Activated CD4-positive, alpha-beta T cell treated with anti-CD3 and anti-CD28 coated beads for 4 hours (primary cell): ENCODE measurements around the gene PPP5C.
"Not testable (repeated sequence)": the region's sequence is repeated elsewhere in the genome, so short reads cannot be mapped to it uniquely, and the experiment has no call there.

ENCODE experiments used
- DNase-seq, 2 donors: peaks; one replicate each; pipeline ENCODE4 v3.0.0-alpha.2; 2020

Gene PPP5C

GRCh38 chr19:46411088-46411924, 64.4 kb downstream of the PPP5C start:
- no peak for DNase-seq

GRCh38 chr19:46411925-46412649, 65.2 kb downstream of the PPP5C start:
- DNase-seq = no peak

- DNase-seq = no peak
Observed at GRCh38 chr19:46412650-46413261, 65.9 kb downstream of the PPP5C start.

DNA sequence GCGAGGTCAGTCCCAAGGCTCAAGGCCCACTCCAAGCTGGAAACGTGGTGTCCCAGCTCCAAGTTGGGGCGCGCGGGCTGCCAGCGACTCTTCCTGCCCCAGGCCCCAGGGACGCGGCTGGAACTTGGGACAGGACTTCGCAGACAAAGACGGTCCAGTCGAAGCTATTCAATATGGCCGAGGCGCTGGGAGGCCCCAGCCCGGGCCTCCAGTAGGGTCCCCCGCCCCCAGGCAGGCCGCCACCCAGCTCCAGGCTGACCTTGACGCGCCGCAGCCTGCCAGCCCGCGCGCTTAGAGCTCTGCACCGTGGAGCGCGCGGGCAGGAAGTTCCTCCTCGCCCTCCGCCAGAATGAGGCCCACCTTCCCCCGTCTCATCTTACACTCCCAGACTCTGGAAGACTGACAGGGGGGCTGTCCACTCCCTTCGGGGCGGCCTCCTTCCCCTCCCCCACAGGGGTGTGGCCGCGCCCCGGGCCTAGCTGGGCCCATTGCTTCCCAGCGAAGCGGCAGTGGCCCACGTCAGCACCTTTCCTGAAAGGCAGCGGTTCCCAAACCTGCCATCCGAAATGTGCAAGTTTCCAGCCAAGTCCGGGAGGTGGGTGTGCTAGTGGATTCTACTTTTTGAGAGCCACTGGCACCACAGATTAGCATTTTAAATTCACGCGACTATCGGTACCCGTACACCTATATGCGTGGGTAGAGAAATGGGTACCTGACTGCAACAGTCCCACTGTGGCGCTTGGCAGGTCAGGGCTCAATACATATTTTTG, 66.6 kb downstream of the PPP5C start, which contains the start of gene CCDC8:
Gene CCDC8 (minus strand): TSS at position 303 of the 770 bp plus-strand sequence. CDS start 754 bp downstream, outside the sequence.
- no peak for DNase-seq

DNA sequence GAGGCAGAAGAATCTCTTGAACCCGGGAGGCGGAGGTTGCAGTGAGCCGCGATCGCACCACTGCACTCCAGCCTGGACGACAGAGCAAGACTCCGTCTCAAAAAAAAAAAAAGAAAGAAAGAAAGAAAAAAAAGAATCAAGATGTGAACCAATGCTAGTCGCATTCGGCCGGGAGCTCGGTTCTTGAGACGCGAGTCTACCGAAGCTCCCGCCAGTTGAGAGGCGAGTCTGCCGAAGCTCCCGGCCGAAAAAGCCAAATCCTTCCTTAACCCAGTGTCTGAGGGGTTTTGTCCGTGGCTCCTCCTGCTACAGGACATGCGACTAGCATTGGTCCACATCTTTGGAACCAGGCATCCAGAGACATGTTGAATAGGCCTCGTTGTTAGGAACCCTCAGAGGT, 68.0 kb downstream of the PPP5C start:
- not testable (repeated sequence) for DNase-seq

DNA sequence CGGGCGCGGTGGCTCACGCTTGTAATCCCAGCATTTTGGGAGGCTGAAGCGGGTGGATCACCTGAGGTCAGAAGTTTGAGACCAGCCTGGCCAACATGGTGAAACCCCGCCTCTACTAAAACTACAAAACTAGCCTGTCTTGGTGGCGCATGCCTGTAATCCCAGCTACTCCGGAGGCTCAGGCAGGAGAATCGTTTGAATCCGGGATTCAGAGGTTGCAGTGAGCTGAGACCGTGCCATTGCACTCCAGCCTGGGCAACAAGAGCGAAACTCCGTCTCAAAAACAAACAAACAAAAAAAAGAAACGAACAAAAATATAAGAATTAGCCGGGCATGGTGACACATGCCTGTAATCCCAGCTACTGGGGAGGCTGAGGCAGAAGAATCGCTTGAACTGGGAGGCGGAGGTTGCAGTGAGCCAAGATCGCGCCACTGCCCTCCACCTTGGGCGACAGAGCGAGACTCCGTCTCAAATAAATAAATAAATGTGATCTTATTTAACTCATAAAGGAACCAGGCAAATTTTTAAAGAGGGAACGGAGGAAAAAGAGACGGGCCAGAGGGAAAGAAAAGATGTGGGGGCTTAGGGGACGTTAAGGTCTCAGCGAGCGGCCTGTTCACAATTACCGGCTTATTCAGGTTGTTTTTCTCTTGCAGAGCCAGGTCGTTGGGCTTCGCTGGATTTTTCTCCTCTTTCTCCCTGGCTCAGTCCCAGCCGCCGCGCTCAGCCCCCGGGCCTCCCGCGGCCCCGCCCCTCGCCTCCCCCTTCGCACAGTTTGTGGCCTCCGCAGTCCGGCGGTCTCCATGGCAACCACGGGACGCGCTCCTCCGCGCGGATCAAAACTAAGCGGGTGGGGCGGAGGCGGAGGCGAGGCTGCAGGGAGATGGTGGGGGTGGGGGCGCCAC, 69.2 kb downstream of the PPP5C start:
- peak; percentile 28 to 37 for DNase-seq

DNA sequence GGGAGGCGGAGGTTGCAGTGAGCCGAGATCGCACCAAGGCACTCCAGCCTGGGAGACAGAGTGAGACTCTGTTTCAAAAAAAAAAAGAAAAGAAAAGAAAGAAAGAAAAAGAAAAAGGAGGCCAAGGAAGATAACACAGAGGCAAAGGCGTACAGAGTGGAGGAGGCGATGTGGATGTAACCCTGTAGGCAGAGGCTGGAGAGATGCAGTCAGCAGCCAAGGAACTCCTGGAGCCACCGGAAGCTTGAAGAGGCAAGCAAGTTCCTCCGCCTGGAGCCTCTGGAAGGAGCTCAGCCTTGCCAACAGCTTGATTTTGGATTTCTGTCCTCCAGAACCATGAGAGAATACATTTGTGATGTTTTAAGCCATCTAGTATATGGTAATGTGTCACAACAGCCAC, 73.2 kb downstream of the PPP5C start:
- DNase-seq = no peak

DNA sequence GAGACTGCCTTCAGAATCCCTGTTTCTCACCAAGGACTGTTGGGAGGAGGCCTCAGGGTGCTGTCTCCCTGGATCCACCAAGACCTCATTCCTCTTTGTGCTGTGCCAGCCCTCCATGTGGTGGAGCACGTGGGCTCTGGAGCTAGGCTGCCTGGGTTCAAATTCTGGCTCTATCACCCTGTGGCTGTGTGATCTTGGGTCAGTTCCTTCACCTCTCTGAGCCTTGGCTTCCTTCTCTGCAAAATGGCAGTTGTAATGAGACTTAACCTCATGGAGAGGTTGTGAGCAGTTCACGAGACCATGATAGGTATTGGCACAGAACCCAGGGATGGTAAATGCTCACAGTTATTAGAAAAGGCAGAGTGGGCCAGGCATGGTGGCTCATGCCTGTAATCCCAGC, 75.5 kb downstream of the PPP5C start:
- no peak for DNase-seq

DNA sequence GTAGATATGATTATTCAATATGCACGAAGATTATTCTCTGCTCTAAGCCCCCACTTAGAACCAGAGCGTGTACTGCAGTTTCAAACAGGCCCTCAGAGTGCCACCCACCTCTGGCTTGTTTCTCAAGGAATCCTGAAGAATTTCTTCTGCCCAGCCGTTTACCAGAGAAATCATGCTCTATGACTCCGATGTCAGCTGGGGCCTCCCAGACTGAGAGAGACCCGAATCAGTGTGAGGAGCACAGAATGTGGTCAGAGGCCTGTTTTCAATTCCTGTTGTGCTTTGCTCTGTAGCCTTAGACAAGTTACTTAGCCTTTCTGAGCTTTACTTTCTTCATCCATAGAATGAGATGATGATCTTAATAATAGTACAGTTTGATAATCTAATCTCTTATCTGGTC, 76.3 kb downstream of the PPP5C start:
- DNase-seq = no peak

GRCh38 chr19:46426035-46426505, 79.2 kb downstream of the PPP5C start:
- no peak for DNase-seq

DNA sequence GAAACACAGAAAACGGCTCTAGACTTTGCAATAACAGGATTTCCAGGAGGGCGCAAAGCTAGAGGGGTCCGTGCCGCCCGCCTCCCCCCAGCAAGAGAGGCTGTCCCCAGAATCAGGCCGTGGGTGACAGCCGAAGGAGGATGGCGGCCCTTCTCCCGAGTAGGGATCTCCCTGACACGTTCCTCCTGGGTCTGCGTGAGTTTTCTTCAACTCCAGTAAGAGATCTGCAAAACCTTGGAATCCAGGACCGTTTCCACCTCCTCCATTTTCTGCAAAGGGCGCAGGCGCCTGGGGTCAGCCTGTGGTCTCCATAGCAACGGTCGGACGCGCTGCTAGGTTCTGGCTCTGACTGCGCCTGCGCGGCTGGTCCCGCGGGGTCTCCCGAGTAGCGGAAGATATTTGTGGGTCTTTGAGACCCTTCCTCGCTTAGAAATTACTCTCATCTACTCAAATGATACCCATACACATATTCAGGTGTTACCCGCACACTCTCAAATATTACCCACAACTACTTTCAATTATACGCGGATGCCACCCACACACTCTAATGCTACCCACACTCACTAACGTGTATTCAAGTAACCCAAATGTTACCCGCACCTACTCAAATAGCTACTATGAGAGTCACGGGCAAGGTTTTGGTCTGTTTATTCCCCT, 79.7 kb downstream of the PPP5C start:
- no peak for DNase-seq

DNA sequence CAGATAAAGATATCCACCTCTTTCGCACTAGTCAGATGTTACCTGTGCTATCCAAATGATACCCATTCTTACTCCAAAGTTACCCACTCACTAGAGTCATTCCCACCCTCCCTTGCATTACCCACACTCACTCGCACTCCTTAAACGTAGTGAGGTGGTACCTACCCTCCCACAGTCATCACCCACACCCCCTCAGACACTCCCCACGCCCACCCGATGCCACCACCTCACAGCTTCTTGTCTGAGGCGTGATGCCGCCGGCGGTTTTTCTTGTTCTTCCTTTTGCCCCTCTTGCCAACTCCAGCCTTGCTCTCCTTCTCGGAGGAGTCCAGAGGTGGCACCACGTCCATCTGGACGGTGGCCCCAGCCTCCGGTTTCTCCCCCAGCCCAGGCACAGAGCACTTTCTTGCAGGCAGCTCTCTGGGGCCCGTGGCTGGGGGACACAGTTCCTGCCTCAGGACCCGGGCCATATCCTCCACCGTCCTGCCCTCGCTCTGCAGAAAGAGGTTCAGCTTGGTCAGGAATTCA, 80.7 kb downstream of the PPP5C start:
- no peak for DNase-seq

DNA sequence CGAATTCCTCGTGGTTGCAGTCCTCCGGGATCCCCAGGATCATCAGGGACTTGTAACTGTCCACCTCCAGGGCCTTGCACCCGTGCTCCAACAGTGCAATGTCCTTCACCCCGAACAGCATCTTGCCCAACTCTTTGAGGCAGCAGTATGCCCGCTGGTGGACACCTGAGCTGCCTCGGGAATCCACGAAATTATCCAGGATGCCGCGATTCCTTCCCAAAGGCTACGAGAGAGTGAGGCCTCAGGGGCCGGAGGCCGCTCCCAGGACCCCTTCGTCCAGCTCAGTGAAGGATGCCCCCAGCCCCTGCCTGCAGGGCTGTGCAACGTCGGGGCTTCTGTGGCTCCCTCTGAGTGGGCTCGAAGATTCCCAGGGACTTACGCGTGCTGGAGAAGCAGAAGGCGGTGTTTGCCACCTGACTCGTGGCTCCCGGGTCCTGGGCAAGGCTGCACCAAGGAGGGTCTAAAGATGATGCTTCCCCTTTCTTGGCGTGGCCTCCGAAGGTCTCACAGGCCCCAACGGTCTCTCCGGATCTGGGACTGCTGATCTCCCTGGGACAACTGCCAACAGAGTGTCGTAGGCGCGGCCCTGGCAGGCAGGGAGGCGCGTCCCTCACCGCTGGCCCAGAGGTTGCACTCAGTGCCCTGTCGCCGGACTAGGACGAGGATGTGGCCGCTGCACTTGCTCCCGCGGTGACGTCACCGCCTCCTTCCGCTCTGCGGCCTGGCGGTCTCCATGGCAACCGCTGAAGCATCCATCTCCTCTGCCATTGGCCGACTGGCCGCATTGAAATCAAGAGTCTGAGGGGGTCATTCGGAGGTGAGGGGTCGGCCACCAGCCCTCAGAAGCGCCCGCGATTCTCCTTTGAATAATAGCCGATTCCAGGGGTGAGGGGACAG, 81.6 kb downstream of the PPP5C start, which contains the start of gene PNMA8C:
Gene PNMA8C (minus strand): TSS at position 698 of the 897 bp plus-strand sequence. CDS start 577 bp downstream, at position 121.
- peak; percentile 26 to 32 for DNase-seq

GRCh38 chr19:46429999-46430398, 83.1 kb downstream of the PPP5C start:
- DNase-seq = no peak

GRCh38 chr19:46431824-46432223, 84.9 kb downstream of the PPP5C start:
- no peak for DNase-seq

DNA sequence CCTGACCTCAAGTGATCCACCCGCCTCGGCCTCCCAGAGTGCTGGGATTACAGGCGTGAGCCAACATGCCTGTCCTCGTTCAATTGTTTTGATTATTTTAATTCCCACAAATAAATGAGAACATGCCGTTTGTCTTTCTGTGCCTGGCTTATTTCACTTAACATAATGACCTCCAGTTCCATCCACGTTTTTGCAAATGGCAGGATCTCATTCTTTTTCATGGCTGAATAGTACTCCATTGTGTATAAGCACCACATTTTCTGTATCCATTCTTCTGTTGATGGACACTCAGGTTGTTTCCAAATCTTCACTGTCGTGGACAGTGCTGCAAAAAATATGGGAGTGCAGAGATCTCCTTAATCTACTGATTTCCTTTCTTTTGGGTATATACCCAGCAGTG, 86.6 kb downstream of the PPP5C start:
- DNase-seq = not testable (repeated sequence)

DNA sequence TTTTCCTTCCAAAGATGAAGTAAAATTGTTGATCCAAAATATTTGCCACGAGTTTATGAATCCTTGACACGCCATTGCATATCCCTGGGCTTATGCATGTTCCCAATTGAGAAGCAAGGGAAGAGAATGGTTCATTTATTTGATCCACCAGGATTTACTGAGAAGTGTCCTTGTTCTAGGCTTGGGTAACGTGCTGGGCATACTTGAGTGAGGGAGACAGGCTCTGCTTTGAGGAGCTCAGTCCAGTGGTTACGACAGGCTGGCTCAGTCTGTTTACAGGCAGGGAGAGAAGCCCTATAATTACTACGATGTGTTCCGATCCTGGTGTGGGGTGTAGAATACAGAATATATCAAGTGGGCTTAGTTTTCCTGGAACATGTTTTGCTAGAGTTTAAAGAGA, 88.1 kb downstream of the PPP5C start:
- DNase-seq = no peak

GRCh38 chr19:46435689-46436088, 88.8 kb downstream of the PPP5C start:
- not testable (repeated sequence) for DNase-seq
